ENCODE results near the gene RAB13. TPM values are rescaled to one million over a fixed set of nuclear protein-coding genes. Genes with fewer than 3 reads are reported as not detected.

The RAB13 gene
- total and polyA plus RNA-seq, 2 of the 13 experiments (the other 11 are each of a cell fraction or from before 2014, with no cell fraction given): 15.9 to 24.7 TPM

- TF ChIP-seq REST (IDR thresholded peaks at IDR 0.05; ENCODE audit: borderline replicate concordance in 1 of 2, low read depth in 1 of 2, low read length in 2 of 2) (peak in 1 of 2 experiments; percentile 69; a peak in 2 of 4 replicates), ZNF280D (CRISPR knock-in tag; IDR thresholded peaks at IDR 0.05) (peak; percentile 86), REXO4 (CRISPR knock-in tag; IDR thresholded peaks at IDR 0.05; ENCODE audit: borderline replicate concordance) (no peak), ZNF510 (CRISPR knock-in tag; IDR thresholded peaks at IDR 0.05; ENCODE audit: low read depth) (peak; percentile 82; the same call in 1 of the 2 replicates), ZNF746 (CRISPR knock-in tag; IDR thresholded peaks at IDR 0.05) (peak; percentile 30; the same call in 1 of the 2 replicates), POLR2AphosphoS2 (IDR thresholded peaks at IDR 0.05; ENCODE audit: low read depth, low read length) (peak; percentile 99), ZNF788 (CRISPR knock-in tag; IDR thresholded peaks at IDR 0.05; ENCODE audit: borderline replicate concordance) (peak; percentile 78; the same call in 1 of the 2 replicates), MAFF (IDR thresholded peaks at IDR 0.05; ENCODE audit: low read depth, low read length) (no peak), SMARCE1 (IDR thresholded peaks at IDR 0.05; ENCODE audit: borderline replicate concordance) (no peak), TMF1 (CRISPR knock-in tag; IDR thresholded peaks at IDR 0.05; ENCODE audit: low read depth) (no peak), NRL (CRISPR knock-in tag; IDR thresholded peaks at IDR 0.05; ENCODE audit: borderline replicate concordance) (peak; percentile 33; the same call in 1 of the 2 replicates), SSRP1 (CRISPR knock-in tag; IDR thresholded peaks at IDR 0.05) (0 out of 2 replicates have a peak, but pooled peaks have one; percentile 5), ATF3 (CRISPR knock-in tag; IDR thresholded peaks at IDR 0.05) (peak; percentile 58; the same call in 1 of the 2 replicates), ZBTB49 (CRISPR knock-in tag; IDR thresholded peaks at IDR 0.05; ENCODE audit: borderline replicate concordance) (peak; percentile 88; the same call in 1 of the 2 replicates), ZNF737 (CRISPR knock-in tag; IDR thresholded peaks at IDR 0.05; ENCODE audit: borderline replicate concordance) (0 out of 2 replicates have a peak, but pooled peaks have one; percentile 76), MXI1 (IDR thresholded peaks at IDR 0.05; ENCODE audit: borderline replicate concordance, low read depth, low read length) (peak; percentile 86; the same call in 2 of the 3 replicates), ZNF44 (CRISPR knock-in tag; IDR thresholded peaks at IDR 0.05) (peak; percentile 38; the same call in 1 of the 2 replicates), ZNF605 (CRISPR knock-in tag; IDR thresholded peaks at IDR 0.05) (peak; percentile 59; the same call in 1 of the 2 replicates), GPN1 (CRISPR knock-in tag; IDR thresholded peaks at IDR 0.05; ENCODE audit: borderline replicate concordance) (peak; percentile 62; the same call in 1 of the 2 replicates)
Measured at GRCh38 chr1:153990468-153991150, 4.5 kb upstream of the RAB13 start, which contains the start of gene RPS27 (continued).
